GM12878 (cell line): Measurements from ENCODE around the gene SCG2. TPM values are rescaled to one million over a fixed set of nuclear protein-coding genes. Genes with fewer than 3 reads are reported as not detected.

Experiments
- ATAC-seq: fragments of 200-7000 bp; cut with Tn5 transposase; 3 replicates; pipeline ENCODE4 v1.9.1; 2020; ENCODE audit warnings: mild to moderate bottlenecking, moderate library complexity
- BruUV-seq: library from RNA; stranded (reverse); fragments of 400-500 nt; replicated peaks from 2 replicates; lab custom pipeline; 2021; lab: Mats Ljungman, UMichigan
- CTCF ChIA-PET: fragments of 300-600 bp; sonication (Branson Sonifier 250); formaldehyde crosslinking; extraction: SDS; loops from one replicate; lab custom pipeline; 2021; ENCODE audit warnings: inconsistent platforms; lab: Yijun Ruan, JAX
- POLR2A ChIA-PET: fragments of 350-600 bp; formaldehyde crosslinking; extraction: SDS; loops from one replicate; lab custom pipeline; 2021; ENCODE audit warnings: inconsistent platforms; lab: Charles Lee
- RAD21 ChIA-PET: fragments of 300-600 bp; sonication (Branson Sonifier 250); formaldehyde crosslinking; loops from one replicate; lab custom pipeline; 2023; ENCODE audit warnings: antibody characterized with exemption; ENCODE audit not compliant: unreplicated experiment; lab: Charles Lee
- SMC1A ChIA-PET: fragments of 300-600 bp; sonication (Branson Sonifier 250); formaldehyde crosslinking; loops from one replicate; lab custom pipeline; 2023; ENCODE audit not compliant: unreplicated experiment, uncharacterized antibody; lab: Charles Lee
- DNase-seq: peaks from one replicate; pipeline ENCODE4 v3.0.0-alpha.2; 2011; ENCODE audit warnings: low read depth, low spot score
- FAIRE-seq: peaks from 3 replicates; lab custom pipeline; 2011; peaks lifted over from hg19 to GRCh38; lab: Jason Lieb, UNC
- H2AFZ ChIP-seq: 2 replicates; pipeline ENCODE4 v1.6.0; 2011; ENCODE audit warnings: low read depth, low read length, control low read depth; ENCODE audit not compliant: control insufficient read depth
- H3K27ac ChIP-seq: 2 replicates; pipeline ENCODE4 v1.5.1; 2011; ENCODE audit warnings: control low read depth; ENCODE audit not compliant: control insufficient read depth, insufficient read depth
- H3K27me3 ChIP-seq, 2 experiments: replicated peaks in 1 of 2; 2 replicates each; pipeline versions ENCODE4 v1.6.0 to v1.6.1; 2011; ENCODE audit warnings: low read length in 1 of 2; ENCODE audit not compliant: control insufficient read depth in 2 of 2, insufficient read depth in 2 of 2
- H3K36me3 ChIP-seq, 2 experiments: 2 replicates each; pipeline ENCODE4 v1.5.1; 2011; ENCODE audit warnings: low read length in 1 of 2; ENCODE audit not compliant: control insufficient read depth in 2 of 2, insufficient read depth in 2 of 2
- H3K4me1 ChIP-seq: 2 replicates; pipeline ENCODE4 v1.6.1; 2011; ENCODE audit warnings: mild to moderate bottlenecking, low read length, moderate library complexity, mixed read lengths; ENCODE audit not compliant: control insufficient read depth, insufficient read depth
- H3K4me2 ChIP-seq: 2 replicates; pipeline ENCODE4 v1.6.0; 2011; ENCODE audit warnings: control low read depth; ENCODE audit not compliant: control insufficient read depth, insufficient read depth
- H3K4me3 ChIP-seq: fragments of 200-600 bp; sonication (generic); 2 replicates; pipeline ENCODE4 v1.5.1; 2016
- H3K79me2 ChIP-seq: 2 replicates; pipeline ENCODE4 v1.6.0; 2011; ENCODE audit warnings: low read length; ENCODE audit not compliant: control insufficient read depth, insufficient read depth
- H3K9ac ChIP-seq: 2 replicates; pipeline ENCODE4 v1.8.0; 2011; ENCODE audit warnings: low read length, control low read depth, mixed read lengths; ENCODE audit not compliant: control insufficient read depth, insufficient read depth
- H3K9me3 ChIP-seq: replicated peaks from 3 replicates; pipeline ENCODE4 v1.5.1; 2011; ENCODE audit warnings: mild to moderate bottlenecking, low read length; ENCODE audit not compliant: control insufficient read depth, insufficient read depth
- H4K20me1 ChIP-seq: 2 replicates; pipeline ENCODE4 v1.6.0; 2011; ENCODE audit not compliant: control insufficient read depth, insufficient read depth
- CBFB ChIP-seq: IDR thresholded peaks from 2 replicates; pipeline ENCODE4 v1.6.1; 2016; ENCODE audit warnings: antibody characterized with exemption, low read depth
- CHD2 ChIP-seq: IDR thresholded peaks from 2 replicates; pipeline ENCODE4 v1.6.1; 2011; ENCODE audit warnings: low read depth, low read length, improper control_type of control experiment, borderline replicate concordance
- E4F1 ChIP-seq: fragments of 450-650 bp; IDR thresholded peaks from 2 replicates; pipeline ENCODE4 v1.6.1; 2018; ENCODE audit warnings: borderline replicate concordance, mild to moderate bottlenecking; ENCODE audit not compliant: partially characterized antibody
- EGR1 ChIP-seq, 2 experiments: IDR thresholded peaks; 1 replicate in 1 of 2; 2 replicates in 1 of 2; pipeline ENCODE4 v1.6.1; 2011 to 2012; ENCODE audit warnings: low read depth in 2 of 2, low read length in 2 of 2, borderline replicate concordance in 1 of 2, mild to moderate bottlenecking in 1 of 2, moderate library complexity in 1 of 2
- HCFC1 ChIP-seq: fragments of 150-350 bp; IDR thresholded peaks from 2 replicates; pipeline ENCODE4 v1.6.1; 2014; ENCODE audit warnings: low read length
- KLF5 ChIP-seq: fragments of 450-650 bp; IDR thresholded peaks from 2 replicates; pipeline ENCODE4 v1.6.1; 2014; ENCODE audit warnings: mild to moderate bottlenecking; ENCODE audit not compliant: partially characterized antibody
- MTA3 ChIP-seq: IDR thresholded peaks from 2 replicates; pipeline ENCODE4 v1.6.1; 2012; ENCODE audit warnings: low read length, inconsistent platforms, borderline replicate concordance
- NR2F1 ChIP-seq: fragments of 450-650 bp; conservative IDR thresholded peaks from 2 replicates; pipeline ENCODE4 v1.6.1; 2017; ENCODE audit warnings: mild to moderate bottlenecking
- RAD51 ChIP-seq: fragments of 450-650 bp; IDR thresholded peaks from 2 replicates; pipeline ENCODE4 v1.6.1; 2016; ENCODE audit warnings: moderate library complexity, mild to moderate bottlenecking, inconsistent platforms
- RBBP5 ChIP-seq: fragments of 200-600 bp; sonication (generic); conservative IDR thresholded peaks from 2 replicates; pipeline ENCODE4 v1.6.1; 2016
- SPI1 ChIP-seq: IDR thresholded peaks from 2 replicates; pipeline ENCODE4 v1.6.1; 2011; ENCODE audit warnings: low read depth, mild to moderate bottlenecking, low read length, moderate library complexity, borderline replicate concordance; ENCODE audit not compliant: insufficient read depth
- WGBS: methylation state at CpG from one replicate; pipeline ENCODE4 v1.1.6; 2016; ENCODE audit warnings: low lambda C conversion rate; ENCODE audit not compliant: insufficient replicate concordance, insufficient coverage; ENCODE audit errors: missing lambda C conversion rate; 5-methylcytosine and 5-hydroxymethylcytosine counted together
- in situ Hi-C: fragments of 300-500 bp; cut with MboI; formaldehyde crosslinking; loops from 9 replicates; pipeline ENCODE4 v1.14.3; 2018; ENCODE audit warnings: mixed read lengths
- intact Hi-C: fragments of 100-400 bp; cut with micrococcal nuclease; formaldehyde crosslinking; loops from one replicate; pipeline ENCODE4 v1.14.2; 2022; ENCODE audit not compliant: unreplicated experiment
- polyA plus RNA-seq, 11 experiments: library from polyadenylated mRNA; depleted of rRNA in 4 of 11; unstranded in 6 of 11; stranded (reverse) in 5 of 11; fragments of >200 nt; fragmentation: Nextera tagmentation in 4 of 11; fragmentation: Illumina TruSeq in 1 of 11; extraction: Ambion mirVana in 4 of 11; extraction: Trizol in 1 of 11; gene quantifications; 1 replicate in 1 of 11; 2 replicates in 10 of 11; pipeline versions ENCODE4 v1.2.1 to v1.2.3, GENCODE V29; 2011 to 2016; ENCODE audit warnings: inconsistent platforms in 2 of 11, missing spikeins in 2 of 11, low read depth in 1 of 11
- total RNA-seq, 4 experiments: library from RNA; depleted of rRNA in 3 of 4; stranded (reverse); fragments of >200 nt in 3 of 4; fragmentation: Illumina TruSeq in 1 of 4; extraction: Trizol in 1 of 4; gene quantifications; 2 replicates each; pipeline versions ENCODE4 v1.2.1 to v1.2.3, GENCODE V29; 2013 to 2021

The SCG2 gene
- total and polyA plus RNA-seq, 10 of the 15 experiments (the other 5 are each of a cell fraction or from before 2014, with no cell fraction given), result 0.05 TPM; not detected in 9

DNA sequence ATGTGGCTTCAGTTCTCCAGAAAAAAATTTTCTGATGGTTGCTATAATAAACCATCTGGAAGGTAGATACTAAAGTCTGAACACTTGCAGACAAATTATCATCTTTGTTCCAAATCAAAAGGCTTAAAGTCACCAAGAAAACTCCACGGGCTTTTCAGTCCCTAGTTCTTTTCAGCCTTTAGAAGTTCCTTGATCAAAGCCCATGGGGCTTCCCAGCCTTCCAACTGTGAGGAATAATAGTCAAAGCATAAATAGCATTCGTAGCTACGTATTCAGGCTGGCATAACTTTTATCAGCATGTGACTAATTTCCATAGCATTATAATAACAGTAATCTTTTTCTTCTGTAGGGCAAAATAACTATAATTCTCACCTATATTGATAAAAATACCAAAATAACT lies 13.9 kb downstream of the SCG2 start:
- CTCF ChIA-PET, result no interaction called here
- Histone ChIP-seq H3K27ac (no peak overlapping the region), H3K79me2 (no peaks in the 10 kb centered on the region), H3K27me3 (no peaks in the 10 kb centered on the region), H3K36me3 (no peaks in the 10 kb centered on the region), H3K4me1 (no peaks in the 10 kb centered on the region), H3K4me2 (no peak overlapping the region), H3K9me3 (no peaks in the 10 kb centered on the region), H3K4me3 (no peak overlapping the region), H2AFZ (no peak overlapping the region), H3K9ac (no peak overlapping the region), H4K20me1 (no peaks in the 10 kb centered on the region)
- POLR2A ChIA-PET, result no interaction called here
- FAIRE-seq (no peak), ATAC-seq (no peak), DNase-seq (no peak)
- WGBS, result 0% methylated on average over 3 of the region's 3 CpGs
- SMC1A ChIA-PET, result no interaction called here
- RAD21 ChIA-PET, result no interaction called here
- in situ Hi-C loops, result no loop called here
- intact Hi-C loops, result no loop called here
- no TSS peak for BruUV-seq
- TF ChIP-seq MTA3, result no peak
- TF ChIP-seq EGR1 (IDR thresholded peaks at IDR 0.05; ENCODE audit: borderline replicate concordance in 1 of 2, low read depth in 2 of 2, low read length in 2 of 2), result no peak
- TF ChIP-seq NR2F1, result no peak
- TF ChIP-seq CBFB, result no peak
- no peak for TF ChIP-seq HCFC1
- no peak for TF ChIP-seq RBBP5
- no peak for TF ChIP-seq E4F1
- no peak for TF ChIP-seq SPI1
- no peak for TF ChIP-seq KLF5
- TF ChIP-seq CHD2, result no peak
- no peak for TF ChIP-seq RAD51
